ENCODE results near the gene NPTN.

The NPTN gene

GRCh38 chr15:73560501-73561117, 72.6 kb downstream of the NPTN start:
- TF ChIP-seq CTCF (IDR thresholded peaks at IDR 0.05), result peak; percentile 24; the same call in 1 of the 2 replicates

- TF ChIP-seq CTCF (IDR thresholded peaks at IDR 0.05), result no peak
These were observed 74.7 kb downstream of the NPTN start for GRCh38 chr15:73558529-73558928.

- no peak for TF ChIP-seq CTCF (IDR thresholded peaks at IDR 0.05)
These were observed 78.1 kb downstream of the NPTN start for GRCh38 chr15:73555080-73555479.

GRCh38 chr15:73550190-73550589, 83.0 kb downstream of the NPTN start:
- TF ChIP-seq CTCF (IDR thresholded peaks at IDR 0.05), result no peak

- TF ChIP-seq CTCF (IDR thresholded peaks at IDR 0.05), result no peak
These were observed 91.7 kb downstream of the NPTN start for GRCh38 chr15:73541479-73541878.

- no peak for TF ChIP-seq CTCF (IDR thresholded peaks at IDR 0.05)
These were observed 93.0 kb downstream of the NPTN start for GRCh38 chr15:73540161-73540560.

GRCh38 chr15:73539212-73540128, 93.7 kb downstream of the NPTN start:
- TF ChIP-seq CTCF (IDR thresholded peaks at IDR 0.05), result peak; percentile 16; the same call in 1 of the 2 replicates
